NCI-H2029 (cell line): ENCODE results near the gene ZNF845.
"Not testable (repeated sequence)": the region's sequence is repeated elsewhere in the genome, so short reads cannot be mapped to it uniquely, and the experiment has no call there.

Experiments used
- DNase-seq: peaks from one replicate; lab custom pipeline; 2025; lab: John Stamatoyannopoulos, UW

Gene ZNF845

DNA sequence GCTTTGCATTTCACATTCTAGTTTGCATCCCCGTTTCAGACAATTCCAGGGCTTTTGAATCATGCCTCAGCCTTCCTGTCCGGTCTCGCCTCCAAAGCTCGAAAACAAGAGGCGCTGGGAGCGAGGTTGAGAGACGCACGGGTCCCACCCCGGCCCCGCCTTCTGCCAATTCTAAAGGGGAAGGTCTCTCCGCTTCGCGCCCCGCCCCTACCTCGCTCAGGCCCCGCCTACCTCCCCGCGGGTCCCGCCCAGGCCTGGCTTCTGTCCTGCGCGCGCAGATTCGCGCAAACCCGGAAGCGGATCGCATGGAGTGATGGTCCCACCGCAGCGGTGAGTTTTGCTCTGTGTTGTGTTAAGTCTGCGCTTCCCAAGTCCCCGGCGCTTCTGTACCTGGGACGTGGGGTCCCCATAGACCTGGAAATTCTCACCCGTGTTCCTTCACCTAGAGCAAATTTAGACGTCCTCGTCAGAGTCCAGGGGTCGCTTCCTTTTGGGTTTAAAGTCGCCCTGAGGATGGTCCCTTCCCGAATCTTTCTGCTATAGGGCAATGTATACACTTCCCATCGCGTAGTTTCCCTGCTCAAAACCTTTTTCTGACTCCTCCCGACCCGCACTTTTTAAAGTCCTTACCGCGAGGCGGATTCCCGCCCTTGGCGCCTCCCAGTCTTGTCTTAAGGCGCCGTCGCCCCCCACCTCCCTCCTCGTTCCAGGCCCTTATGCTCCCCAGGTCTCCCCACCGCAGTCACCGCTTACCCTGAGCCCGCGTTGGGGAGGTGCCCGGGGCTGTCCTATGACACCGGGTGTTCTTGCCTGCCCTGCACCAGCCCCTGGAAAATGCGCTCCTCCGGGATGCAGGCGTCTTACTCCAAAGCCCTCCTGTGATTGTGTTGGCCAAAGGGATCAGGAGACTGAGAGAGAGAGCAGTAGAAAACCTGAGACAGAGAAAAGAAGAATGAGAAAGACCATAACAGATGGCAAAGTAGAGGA is at the start of gene ZNF845:
ZNF845 (plus strand) TSS at position 287 of the 987 bp plus-strand sequence. CDS start 7,559 bp downstream, outside the sequence.
- DNase-seq, result peak; percentile 84

DNA sequence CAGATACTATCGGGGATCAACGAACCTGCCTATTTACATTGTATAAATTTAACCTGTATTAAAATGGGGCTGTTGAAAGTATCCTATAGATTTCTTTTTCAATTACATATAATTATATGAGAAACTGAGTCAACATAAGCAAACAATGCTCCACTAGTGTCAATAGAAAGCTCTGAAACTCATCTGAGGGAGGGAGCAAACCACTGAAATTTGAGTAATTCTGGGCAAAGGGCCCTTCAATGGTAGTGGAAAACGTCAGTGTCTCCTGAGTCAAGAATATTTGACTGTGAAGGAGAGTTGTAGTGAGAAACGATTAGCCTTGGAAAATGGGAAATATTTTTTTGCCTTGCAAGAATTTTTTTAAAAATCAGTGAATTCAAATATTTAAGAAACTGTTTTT is 48.5 kb upstream of the ZNF845 start:
- DNase-seq, result no peak

DNA sequence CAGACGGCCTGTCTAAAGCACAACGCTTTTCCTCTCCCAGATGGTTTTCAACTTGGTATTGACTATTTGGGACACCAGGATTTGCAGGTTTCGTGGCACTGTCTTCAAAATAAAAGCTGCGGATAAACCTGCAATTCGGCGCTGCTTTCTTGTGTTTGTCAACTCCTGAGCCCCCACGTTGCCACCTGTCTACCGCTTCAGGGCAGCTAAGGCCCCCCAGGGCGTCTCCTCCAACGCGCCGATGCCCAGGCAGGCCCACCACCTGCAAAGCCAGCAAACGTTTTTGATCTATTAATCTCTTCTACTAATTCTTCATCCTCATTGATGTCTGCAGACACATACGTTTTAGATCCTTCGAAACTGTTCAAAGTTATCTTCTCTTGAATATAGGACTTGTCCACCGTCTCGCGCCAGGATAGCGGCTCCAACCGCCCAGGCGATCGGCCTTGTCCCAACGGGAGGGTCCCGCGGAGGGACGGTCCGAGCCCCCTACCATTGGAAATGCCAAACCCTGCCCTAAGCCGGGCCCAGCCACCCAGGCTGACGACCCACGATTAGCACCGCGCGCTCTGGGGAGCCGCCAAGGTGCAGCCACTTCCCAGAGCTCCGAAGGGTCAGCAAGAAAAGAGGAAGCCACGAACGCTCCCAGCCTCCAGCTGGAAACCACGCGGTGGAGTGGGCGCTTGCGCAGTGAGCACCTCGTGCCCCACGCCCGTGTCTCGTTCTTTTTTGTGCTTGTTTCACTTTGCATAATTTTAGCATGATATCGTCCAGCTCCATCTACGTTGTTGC is 42.6 kb upstream of the ZNF845 start:
- no peak for DNase-seq

DNA sequence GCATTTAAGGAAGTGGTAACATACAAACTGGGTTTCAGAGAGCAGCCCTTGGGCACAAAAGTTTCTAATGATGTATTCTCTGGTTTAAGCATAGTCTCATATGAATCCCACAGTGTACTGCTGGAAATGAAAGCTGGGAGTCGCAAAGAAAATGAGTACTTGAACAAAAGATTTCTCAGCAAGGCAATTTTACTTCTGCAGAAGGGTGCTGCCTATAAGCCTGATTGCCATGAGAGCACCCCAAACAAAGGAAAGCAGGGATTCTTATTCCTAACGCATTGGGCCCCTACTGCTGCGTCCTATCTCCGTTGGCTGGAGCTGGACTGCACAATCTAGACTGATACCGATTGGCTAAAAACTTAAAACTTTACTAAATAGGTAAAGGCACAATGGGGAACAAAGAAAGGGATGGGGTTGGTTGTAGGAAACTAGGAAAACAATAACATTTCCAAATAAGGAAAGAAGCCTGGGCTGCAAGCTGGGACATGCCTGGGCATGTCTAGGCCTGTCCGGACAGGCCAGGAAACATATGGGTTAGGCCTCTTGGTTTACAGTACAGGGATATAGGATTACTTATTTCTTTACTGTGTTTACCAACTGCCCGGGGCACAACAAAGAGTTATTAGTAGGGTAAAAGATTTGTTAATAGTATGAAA is 38.6 kb upstream of the ZNF845 start:
- no peak for DNase-seq

DNA sequence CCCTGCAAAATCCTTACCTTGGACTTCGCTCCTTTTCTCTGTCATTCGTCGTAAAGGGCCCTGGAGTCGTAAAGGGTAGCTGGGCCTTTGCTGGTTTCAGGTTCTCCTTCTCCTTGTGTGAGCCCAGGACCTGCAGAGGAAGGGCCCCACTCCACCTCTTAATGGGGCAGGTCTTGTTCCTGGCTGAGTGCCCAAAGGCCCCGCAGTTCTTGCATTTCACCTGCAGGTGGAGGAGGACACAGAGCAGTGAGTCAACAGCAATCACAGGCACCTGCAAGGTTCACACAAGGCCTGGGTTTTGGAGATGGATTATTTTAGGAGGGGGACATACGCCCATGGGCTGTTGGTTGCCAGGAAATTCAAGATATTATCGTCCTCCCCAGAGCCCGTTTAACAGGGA is 32.2 kb upstream of the ZNF845 start:
- not testable (repeated sequence) for DNase-seq

DNA sequence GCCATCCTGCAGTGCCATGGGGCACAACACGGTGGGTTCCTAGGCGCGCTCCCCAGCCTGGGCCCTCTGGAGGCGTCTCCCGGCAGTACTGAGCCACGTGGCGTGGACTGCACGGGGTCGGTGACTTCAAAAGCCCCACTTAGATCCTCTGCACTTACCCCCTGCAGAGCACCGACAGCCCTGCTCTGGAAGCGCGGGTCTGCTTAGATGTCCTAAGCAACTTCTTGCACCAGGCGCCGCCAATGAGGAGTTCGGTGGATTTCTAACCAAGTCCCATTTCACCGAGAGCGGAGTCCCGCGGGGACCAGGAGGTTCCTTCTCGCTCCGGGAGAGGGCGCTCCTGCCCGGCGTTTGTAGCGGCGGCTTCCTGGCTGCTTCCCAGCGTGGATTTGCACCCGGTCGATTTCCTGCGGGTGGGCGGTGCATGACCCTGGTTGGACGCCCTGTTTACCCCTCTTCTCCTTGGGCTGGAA is 25.2 kb upstream of the ZNF845 start:
- no peak for DNase-seq

DNA sequence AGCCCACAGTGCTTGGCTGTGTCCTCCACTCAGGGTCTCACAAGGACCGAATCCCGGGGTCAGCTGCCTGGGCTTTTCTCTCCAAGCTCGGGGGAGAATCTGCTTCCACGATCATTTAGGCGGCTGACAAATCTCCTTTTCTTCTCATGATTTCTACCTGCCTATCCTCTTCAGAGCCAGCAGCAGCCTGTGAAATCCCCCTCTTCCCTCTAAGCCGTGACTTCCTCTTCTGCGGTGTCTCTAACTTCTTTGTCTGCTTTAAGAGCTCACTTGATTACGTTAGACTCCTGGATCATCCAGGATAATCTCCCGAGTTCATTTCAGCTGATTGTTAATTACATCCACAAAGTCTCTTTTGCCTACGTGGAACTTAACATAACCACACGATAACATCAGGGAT is 22.5 kb upstream of the ZNF845 start:
- no peak for DNase-seq

DNA sequence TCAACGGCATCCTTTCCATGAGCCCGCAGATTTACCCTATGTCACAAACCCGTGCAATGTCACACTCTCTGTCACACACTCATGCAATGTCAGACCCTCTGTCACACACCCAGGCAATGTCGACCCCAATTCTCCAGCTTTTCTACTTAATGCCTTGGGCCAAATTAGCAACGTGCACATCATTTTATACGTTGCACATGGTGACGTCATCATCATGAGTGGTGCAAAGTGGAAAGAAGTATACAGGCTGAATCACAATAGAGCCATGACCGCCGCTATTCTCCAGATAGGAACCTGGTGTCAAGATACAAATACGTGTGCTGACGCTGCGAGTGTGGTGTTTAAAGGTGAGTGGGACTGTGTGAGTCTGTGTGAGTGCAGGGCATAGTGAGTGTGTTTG is 21.7 kb upstream of the ZNF845 start:
- DNase-seq, result no peak

DNA sequence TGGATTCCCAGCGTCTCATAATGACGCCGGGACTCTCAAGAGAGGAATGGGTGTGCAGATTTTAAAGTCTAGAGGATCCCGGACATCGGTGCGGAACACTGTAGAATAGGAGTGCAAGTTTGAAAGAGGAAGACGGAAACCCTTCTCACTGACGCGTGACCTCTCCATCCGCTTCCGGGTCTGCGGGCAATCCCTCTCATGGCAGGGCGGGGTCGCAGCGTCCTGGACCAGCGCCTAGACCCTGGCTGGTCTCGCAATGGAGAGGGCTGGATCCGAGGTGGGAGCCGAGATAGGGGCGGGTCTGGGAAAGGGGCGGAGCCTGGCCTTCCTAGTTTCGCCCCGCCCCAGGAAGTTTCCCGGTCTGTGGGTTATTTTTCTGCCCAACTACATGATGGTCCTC is 4.6 kb upstream of the ZNF845 start:
- DNase-seq, result no peak

DNA sequence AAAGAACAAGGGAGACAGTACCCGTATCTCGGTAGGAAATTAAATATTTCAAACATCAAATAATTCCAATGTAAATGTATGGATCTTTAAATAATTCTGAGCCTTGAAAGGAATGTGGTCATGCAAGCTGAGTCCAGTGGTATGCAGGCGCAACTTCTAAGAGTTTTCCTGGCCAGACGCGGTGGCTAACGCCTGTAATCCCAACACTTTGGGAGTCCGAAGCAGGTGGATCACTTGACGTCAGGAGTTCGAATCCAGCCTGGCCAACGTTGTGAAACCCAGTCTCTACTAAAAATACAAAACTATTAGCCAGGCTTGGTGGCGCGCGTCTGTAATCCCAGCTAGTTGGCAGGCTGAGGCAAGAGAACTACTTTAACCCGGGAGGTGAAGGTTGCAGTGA is 1.1 kb upstream of the ZNF845 start:
- no peak for DNase-seq

DNA sequence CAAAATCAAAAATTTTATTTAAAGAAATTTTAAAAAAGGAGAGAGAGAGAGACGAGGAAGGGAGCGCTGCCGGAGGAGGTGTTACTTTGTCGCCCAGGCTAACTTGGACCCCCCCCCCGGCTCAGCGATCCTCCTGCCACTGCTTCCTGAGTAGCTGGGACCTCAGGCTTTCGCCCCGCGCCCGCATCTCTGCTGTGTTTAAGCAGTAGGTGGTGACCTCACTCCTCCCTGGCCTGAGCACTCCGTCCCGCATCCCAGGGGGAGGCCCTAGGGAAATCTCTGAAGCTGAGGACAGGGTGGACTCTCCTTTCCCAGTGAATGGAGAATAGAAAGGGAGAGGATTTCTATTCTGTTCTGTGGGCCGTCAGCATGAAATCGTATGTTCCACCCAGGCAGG is 485 bp upstream of the ZNF845 start:
- DNase-seq, result peak; percentile 3

DNA sequence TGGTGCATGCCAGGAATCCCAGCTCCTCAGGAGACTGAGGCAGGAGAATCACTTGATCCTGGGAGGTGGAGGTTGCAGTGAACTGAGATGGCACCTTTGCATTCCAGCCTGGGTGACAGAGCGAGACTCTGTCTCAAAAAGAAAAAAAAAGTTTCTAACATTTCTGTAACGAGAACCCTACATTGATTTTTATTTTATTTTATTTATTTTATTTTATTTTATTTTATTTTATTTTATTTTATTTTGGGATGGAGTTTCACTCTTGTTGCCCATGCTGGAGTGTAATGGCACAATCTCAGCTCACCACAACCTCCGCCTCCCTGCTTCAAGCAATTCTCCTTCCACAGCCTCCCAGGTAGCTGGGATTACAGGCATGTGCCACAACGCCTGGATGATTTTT is 10.9 kb downstream of the ZNF845 start:
- DNase-seq, result not testable (repeated sequence)

DNA sequence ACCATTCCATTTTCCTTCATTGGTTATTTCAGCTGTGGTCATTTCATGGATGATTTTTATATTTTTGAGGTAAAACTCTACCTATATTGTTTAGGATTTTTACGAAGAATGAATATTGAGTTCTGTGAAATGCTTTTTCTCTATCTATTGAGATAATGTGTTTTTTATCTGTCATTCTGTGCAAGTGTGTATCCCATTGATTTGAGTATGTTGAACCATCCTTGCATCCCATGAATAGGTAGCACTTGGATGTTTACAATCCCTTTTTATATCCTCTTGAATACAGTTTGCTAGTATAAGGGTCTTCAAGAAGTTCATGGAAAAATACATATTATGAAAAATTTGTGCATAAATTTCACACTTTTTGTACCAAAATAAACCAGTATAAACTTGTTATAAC is 22.2 kb downstream of the ZNF845 start:
- no peak for DNase-seq

DNA sequence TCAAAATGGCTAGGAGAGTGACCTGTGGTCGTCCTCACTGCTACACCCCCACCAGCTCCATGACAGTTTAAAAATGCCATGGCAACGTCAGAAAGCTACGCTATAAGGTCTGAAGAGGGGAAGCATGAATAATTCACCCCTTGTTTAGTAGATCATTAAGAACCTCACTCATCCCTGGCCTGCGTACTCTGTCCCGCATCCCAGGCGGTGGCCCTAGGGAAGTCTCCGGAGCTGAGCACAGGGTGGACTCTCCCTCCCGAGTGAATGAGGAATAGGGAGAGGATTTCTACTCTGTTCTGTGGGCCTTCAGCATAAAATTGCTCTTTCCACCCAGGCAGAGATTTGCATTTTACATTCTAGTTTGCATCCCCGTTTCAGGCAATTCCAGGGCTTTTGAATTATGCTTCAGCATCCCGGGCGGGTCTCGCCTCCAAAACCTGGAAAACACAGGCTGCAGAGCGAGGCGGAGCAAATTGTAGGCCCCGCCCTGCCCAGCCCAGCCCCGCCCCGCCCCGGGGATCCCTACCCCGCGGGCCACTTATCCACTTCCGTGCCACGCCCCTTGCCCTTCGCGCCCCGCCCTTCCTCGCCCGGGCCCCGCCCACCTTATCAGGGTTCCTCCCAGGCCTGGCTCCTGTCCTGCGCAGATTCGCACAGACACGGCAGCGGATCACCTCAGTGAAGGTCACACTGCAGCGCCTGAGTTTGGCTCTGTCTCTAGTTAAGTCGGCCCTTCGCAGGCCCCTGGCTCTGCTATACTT is 24.5 kb downstream of the ZNF845 start:
- DNase-seq, result no peak

DNA sequence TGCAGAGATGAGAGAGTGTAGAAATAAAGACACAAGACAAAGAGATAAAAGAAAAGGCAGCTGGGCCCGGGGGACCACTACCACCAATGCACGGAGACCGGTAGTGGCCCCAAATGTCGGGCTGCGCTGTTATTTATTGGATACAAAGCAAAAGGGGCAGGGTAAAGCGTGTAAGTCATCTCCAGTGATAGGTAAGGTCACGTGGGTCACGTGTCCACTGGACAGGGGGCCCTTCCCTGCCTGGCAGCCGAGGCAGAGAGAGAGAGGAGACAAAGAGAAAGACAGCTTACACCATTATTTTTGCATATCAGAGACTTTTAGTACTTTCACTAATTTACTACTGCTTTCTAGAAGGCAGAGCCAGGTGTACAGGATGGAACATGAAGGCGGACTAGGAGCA is 26.5 kb downstream of the ZNF845 start:
- DNase-seq, result not testable (repeated sequence)

DNA sequence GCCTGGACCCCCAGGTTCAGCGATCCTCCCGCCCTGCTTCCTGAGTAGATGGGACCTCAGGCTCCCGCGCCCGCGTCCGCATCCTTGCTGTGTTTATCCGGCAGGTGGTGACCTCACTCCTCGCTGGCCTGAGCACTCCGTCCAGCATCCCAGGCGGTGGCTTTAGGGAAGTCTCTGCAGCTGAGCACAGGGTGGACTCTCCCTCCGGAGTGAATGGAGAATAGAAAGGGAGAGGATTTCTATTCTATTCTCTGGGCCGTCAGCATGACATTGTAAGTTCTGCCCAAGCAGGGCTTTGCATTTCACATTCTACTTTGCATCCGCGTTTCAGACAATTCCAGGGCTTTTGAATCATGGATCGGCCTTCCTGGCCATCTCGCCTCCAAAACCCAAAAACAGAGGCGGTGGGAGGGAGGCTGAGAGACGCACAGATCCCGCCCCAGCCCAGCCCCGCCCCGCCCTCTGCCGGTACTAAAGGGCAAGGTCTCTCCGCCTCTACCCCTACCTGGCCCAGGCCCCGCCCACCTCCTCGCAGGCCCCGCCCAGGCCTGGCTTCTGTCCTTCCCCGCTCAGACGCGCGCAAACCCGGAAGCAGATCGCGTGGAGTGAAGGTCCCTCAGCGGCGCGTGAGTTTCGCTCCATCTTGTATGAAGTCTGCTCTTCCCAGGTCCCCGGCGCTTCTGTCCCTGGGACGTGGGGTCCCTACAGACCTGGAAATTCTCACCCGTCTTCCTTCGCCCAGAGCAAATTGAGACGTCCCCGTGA is 31.8 kb downstream of the ZNF845 start, which contains the start of gene ZNF525:
ZNF525 (plus strand) TSS at position 572 of the 765 bp plus-strand sequence. CDS start 6,577 bp downstream, outside the sequence.
- peak; percentile 83 for DNase-seq

DNA sequence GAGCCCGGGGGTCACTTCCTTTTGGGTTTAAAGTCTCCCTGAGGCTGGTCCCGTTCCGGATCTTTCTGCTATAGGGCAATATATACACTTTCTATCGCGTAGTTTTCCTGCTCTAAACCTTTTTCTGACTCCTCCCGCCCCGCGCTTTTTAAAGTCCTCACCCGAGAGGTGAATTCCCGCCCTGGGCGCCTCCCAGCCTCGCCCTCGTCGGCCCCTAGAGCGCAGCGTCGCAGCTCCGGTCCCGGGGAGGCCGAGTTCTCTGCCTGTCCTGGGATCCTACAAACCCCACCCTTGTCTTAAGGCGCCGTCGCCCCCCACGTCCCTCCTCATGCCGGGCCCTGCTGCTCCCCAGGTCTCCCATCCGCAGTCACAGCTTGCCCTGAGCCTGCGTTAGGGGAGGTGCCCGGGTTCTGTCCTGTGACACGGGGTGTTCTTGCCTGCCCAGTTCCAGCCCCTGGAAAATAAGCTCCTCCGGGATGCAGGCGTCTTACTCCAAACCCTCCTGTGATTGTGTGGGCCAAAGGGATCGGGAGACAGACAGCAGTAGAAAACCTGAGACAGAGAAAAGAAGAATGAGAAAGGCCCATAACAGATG is 32.4 kb downstream of the ZNF845 start:
- peak; percentile 31 for DNase-seq

DNA sequence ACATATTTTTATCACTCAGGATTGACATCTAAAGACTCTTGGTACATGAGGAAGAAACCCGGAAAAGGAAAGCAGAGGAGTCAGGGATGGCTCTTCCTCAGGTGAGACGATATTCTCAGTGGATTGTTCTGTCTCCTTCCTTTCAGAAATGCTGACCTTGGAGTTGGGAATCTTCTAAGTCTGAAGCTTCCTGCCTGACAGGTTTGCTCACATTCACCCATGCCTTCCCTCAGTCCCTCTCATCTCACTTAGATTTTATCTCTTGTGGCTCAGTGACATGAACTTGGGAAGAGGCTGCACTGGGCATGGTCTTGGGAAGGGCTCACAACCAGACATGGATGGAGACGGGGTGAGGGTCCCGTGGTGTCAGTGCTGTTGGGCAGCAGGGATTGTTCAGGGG is 38.6 kb downstream of the ZNF845 start:
- no peak for DNase-seq

DNA sequence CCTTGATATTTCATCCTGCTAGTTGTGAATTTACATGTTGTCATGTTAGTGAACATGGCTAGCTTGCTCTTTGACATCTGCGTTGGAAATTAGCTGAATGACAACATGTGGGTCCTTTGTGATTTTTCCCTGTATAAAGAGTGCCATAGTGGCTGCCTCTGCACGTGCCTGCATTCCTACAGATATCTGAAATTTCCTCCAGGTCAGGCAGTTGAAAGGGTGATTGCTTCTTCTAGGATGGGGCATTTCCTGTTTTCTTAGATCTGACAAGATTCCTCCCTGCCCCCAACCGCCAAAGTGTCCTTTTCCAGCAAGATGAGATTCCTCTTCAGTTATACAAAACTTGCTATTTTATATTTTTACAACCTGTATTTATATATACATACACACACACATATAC is 40.7 kb downstream of the ZNF845 start:
- DNase-seq, result no peak

DNA sequence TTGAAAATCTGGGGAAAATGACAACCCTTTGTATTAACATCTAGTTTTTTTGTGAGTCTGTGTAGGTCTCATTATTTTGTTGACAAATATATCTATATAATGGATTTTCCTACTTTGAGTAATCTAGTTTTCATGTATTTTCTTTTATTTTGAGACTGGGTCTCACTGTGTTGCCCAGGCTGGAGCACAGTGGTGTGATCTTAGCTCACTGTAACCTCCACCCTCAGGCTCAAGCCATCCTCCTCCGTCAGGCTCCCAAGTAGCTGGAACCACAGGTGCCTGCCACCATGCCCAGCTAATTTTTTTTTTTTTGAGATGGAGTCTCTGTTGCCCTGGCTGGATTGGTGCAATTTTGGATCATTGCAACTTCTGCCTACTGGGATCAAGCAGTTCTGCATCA is 41.2 kb downstream of the ZNF845 start:
- no peak for DNase-seq
